ENCODE data around the gene CCDC170. TPM values are rescaled to one million over a fixed set of nuclear protein-coding genes. Genes with fewer than 3 reads are reported as not detected.
"Not testable (repeated sequence)": the region's sequence is repeated elsewhere in the genome, so short reads cannot be mapped to it uniquely, and the experiment has no call there.

CCDC170 gene, protein sequence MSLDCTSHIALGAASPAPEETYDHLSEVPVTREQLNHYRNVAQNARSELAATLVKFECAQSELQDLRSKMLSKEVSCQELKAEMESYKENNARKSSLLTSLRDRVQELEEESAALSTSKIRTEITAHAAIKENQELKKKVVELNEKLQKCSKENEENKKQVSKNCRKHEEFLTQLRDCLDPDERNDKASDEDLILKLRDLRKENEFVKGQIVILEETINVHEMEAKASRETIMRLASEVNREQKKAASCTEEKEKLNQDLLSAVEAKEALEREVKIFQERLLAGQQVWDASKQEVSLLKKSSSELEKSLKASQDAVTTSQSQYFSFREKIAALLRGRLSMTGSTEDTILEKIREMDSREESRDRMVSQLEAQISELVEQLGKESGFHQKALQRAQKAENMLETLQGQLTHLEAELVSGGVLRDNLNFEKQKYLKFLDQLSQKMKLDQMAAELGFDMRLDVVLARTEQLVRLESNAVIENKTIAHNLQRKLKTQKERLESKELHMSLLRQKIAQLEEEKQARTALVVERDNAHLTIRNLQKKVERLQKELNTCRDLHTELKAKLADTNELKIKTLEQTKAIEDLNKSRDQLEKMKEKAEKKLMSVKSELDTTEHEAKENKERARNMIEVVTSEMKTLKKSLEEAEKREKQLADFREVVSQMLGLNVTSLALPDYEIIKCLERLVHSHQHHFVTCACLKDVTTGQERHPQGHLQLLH
- total RNA-seq, result 4.7 TPM
- polyA plus RNA-seq, result 0.33 TPM

DNA sequence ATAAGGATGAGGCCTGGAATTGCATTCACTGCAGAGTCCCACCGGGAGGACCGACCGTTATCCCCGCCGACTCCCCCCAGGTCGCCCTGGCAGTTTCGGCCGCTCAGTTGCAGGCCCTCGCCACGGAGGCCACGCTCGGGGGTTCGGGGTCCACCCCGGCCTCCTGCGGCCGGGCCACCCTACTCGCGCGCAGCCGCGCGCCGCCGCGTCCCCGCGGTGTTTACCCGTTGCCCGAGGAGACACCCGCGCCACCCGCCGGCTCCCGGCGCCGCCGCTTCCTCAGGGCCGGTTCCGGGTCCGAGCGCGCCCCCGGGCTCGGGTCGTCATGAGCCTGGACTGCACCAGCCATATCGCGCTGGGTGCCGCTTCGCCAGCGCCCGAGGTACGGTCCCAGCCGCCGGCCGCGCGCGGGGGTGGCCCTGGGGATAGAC is at the start of gene CCDC170:
TSS of gene CCDC170 (plus strand) at position 214 of the 431 bp plus-strand sequence. CDS start at position 326, 112 bp downstream.
- Histone ChIP-seq H3K36me3 (ENCODE audit: insufficient read depth) (no peaks in the 10 kb centered on the region), H3K27ac (ENCODE audit: low read depth) (peak within 1 kb of the TSS; percentile 72), H3K4me3 (ENCODE audit: low read depth, low read length) (peak within 1 kb of the TSS; percentile 77), H3K4me1 (ENCODE audit: insufficient read depth) (peaks cover 3% of the 10 kb centered on the region)
- under 1% methylated on average over 58 of the region's 58 CpGs for WGBS
- DNase-seq (ENCODE audit: extremely low spot score), result no peak

DNA sequence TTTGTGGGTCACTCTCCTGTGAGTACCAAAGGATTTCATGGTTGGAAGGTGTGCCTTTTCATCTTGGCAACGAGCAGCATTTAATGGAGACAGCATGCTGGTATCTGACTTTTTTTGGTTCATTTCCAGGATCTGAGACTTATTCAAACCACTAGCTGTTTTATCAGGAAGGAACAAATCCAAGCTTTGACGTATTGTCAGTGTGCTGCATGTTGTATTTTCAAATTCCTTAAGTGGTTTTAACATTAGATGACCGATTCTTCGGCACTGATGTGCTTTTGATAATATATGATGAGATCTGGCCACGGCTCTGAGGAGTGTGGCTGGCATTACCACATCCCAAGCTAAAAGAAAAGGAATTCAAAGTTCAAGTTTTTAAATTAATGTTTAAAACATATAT is 48.3 kb upstream of the CCDC170 start:
- Histone ChIP-seq H3K4me1 (ENCODE audit: insufficient read depth) (no peaks in the 10 kb centered on the region), H3K27ac (ENCODE audit: low read depth) (no peak overlapping the region), H3K36me3 (ENCODE audit: insufficient read depth) (no peaks in the 10 kb centered on the region), H3K4me3 (ENCODE audit: low read depth, low read length) (no peak overlapping the region)
- DNase-seq (ENCODE audit: extremely low spot score), result no peak
- WGBS, result 35% methylated on average over 5 of the region's 5 CpGs

DNA sequence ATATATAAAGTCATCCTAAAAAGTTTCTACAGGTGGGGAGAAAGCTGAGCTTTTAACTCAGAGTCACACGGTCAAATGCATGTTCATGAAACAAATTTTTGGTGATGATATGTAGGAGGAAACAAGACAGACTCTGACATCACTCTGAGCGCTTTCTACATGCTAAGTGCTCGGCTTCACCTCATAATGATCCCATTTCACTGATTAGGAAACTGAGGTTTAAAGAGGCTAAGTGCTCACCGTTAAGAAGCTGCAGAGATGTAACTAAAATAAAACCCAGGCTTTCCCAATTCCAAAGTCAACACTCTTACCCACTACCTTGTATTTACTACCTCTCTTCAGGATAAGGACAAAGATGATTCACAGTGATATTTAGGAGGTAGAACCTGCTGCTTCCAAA is 46.6 kb upstream of the CCDC170 start:
- Histone ChIP-seq H3K4me3 (ENCODE audit: low read depth, low read length) (no peak overlapping the region), H3K36me3 (ENCODE audit: insufficient read depth) (no peaks in the 10 kb centered on the region), H3K27ac (ENCODE audit: low read depth) (no peak overlapping the region), H3K4me1 (ENCODE audit: insufficient read depth) (no peaks in the 10 kb centered on the region)
- DNase-seq (ENCODE audit: extremely low spot score), result no peak
- 92% methylated on average over 4 of the region's 4 CpGs for WGBS

DNA sequence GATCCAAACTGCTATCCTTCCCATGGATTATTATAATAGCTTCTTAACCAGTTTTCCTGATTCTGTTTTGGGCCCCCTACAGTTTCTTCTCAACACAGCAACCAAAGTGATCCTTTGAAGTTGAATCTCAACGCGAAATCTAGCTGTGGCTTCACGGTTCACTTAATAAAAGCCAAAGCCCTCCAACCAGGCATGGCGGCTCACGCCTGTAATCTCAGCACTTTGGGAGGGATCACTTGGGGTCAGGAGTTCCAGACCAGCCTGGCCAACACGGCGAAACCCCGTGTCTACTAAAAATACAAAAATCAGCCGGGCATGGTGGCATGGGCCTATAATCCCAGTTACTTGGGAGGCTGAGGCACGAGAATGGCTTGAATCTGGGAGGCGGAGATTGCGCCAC is 45.2 kb upstream of the CCDC170 start:
- Histone ChIP-seq H3K36me3 (ENCODE audit: insufficient read depth) (no peaks in the 10 kb centered on the region), H3K4me3 (ENCODE audit: low read depth, low read length) (no peak overlapping the region), H3K4me1 (ENCODE audit: insufficient read depth) (no peaks in the 10 kb centered on the region), H3K27ac (ENCODE audit: low read depth) (no peak overlapping the region)
- 95% methylated on average over 12 of the region's 12 CpGs for WGBS
- DNase-seq (ENCODE audit: extremely low spot score), result no peak

DNA sequence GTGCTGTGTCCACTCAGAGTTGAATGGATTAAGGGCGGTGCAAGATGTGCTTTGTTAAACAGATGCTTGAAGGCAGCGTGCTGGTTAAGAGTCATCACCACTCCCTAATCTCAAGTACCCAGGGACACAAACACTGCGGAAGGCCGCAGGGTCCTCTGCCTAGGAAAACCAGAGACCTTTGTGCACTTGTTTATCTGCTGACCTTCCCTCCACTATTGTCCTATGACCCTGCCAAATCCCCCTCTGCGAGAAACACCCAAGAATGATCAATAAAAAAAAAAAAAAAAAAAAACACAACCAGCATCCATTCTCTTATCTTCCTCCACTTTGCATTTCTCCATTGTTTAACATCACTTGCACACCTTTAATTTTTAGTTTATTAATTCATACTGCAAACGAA is 42.9 kb upstream of the CCDC170 start:
- 43% methylated on average over 6 of the region's 6 CpGs for WGBS
- not testable (repeated sequence) for H3K27ac ChIP-seq (ENCODE audit: low read depth)
- peak overlapping the region; percentile 55 for H3K4me3 ChIP-seq (ENCODE audit: low read depth, low read length)

DNA sequence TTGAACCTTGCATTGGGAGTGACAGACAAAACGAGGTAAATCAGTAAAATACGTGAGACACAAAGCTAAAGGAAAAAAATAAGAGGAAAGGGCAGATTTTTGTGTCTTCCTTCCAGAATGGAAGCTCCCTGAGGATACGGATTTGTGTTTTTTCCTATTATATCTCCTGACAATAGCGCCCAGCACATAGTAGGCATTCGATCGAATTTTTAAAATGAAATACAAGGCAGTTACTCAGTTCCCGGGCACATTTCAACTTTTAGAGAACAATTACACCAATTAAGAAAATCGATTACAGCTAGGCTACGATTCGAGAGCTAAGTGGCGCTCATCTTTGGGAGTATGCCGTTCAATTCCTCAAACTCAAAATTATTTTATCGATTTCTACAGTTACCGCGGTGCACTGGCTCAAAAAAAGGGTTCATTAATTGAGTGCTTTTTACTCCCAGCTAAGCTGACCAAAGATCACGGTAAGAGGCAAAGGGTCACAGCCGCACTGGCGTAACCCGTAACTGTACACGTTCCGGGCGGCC is 42.3 kb upstream of the CCDC170 start:
- H3K27ac ChIP-seq (ENCODE audit: low read depth), result no peak overlapping the region
- DNase-seq (ENCODE audit: extremely low spot score), result no peak
- no peaks in the 10 kb centered on the region for H3K4me1 ChIP-seq (ENCODE audit: insufficient read depth)
- peak overlapping the region; percentile 55 for H3K4me3 ChIP-seq (ENCODE audit: low read depth, low read length)
- 1% methylated on average over 22 of the region's 22 CpGs for WGBS
- H3K36me3 ChIP-seq (ENCODE audit: insufficient read depth), result no peaks in the 10 kb centered on the region

More for the DNA sequence above, 42.9 kb upstream of the CCDC170 start:
- H3K4me1 ChIP-seq (ENCODE audit: insufficient read depth); H3K36me3 ChIP-seq (ENCODE audit: insufficient read depth); DNase-seq (ENCODE audit: extremely low spot score): not testable (repeated sequence)

DNA sequence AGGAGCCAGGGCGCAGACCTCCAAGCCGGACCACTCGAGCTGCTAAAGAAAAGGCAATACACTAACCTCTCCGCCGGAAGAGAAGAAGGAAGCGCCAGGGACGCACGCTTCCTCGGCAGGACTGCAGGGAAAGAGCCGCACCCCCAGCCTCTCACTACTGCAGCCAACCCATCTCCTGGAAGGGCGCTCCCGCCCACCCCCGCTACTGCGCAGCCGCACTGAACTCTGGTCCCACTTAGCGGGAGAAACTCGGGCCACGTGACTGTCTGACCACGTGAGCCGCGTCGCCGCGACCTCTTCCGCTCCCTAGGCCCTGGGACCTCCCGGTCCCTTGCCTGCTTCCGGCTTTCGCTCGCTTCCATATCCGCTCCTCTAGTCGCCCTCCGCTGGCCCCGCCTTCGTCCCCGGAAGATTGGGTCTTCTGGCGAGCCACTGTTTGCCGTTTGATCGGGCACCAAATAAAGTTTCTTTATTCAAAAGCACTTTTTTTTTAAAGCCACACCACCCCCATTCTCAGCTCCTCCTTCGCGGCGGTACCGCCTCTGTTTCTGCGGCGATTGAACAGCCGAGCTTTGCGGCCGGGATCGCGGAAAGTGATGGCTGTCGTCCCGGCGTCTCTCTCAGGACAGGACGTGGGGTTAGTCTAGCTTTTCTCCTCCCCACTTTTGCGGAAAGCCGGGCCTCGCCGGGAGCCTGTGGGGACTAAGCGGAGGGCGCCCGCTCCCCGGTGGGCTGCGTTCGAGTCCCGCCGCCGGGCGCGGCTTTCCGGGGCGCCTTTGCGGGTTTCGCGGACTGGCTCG is 41.7 kb upstream of the CCDC170 start, which contains the start of gene RMND1:
TSS of gene RMND1 (minus strand) at position 177 of the 800 bp plus-strand sequence. CDS start 6,315 bp downstream, outside the sequence.
- H3K27ac ChIP-seq (ENCODE audit: low read depth), result peak within 1 kb of the TSS; percentile 77
- H3K4me1 ChIP-seq (ENCODE audit: insufficient read depth), result no peaks in the 10 kb centered on the region
- DNase-seq (ENCODE audit: extremely low spot score), result peak; percentile 99
- peak within 1 kb of the TSS; percentile 88 for H3K4me3 ChIP-seq (ENCODE audit: low read depth, low read length)
- H3K36me3 ChIP-seq (ENCODE audit: insufficient read depth), result no peaks in the 10 kb centered on the region
- WGBS, result under 1% methylated on average over 74 of the region's 74 CpGs

DNA sequence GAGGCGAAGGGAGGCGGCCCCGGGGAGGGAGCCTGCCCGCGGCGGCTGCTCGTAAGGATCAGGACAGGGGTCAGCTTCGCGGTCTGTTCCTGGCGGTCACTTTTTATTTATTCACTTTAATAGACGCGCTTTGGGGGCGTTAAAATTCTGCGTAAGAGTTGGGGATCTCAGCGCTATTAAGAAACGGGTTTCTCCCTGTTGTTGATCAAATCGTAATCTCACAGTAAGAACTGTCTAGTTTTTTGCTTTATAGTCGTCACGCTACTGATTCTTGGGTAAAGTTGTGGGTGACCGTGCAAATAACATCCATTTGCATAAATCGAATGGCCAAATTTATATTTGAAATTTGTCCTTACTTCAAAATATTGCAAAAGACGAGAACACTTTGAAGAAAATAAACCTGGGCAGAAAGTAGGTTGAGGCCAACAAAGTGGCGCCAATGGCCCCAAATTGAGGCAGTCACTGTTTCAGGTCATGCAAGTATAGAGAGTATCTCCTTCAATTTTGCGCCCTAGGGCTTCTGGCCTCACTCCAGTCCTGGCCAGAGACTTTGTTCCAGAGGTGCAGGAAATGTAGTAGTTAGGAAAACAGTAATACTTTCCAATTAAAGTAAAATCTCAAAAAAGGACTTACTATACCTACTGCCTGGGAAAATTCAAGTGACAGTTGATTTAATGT is 40.9 kb upstream of the CCDC170 start:
- no peak for DNase-seq (ENCODE audit: extremely low spot score)
- Histone ChIP-seq H3K4me3 (ENCODE audit: low read depth, low read length) (peak overlapping the region; percentile 88), H3K36me3 (ENCODE audit: insufficient read depth) (no peaks in the 10 kb centered on the region), H3K4me1 (ENCODE audit: insufficient read depth) (no peaks in the 10 kb centered on the region), H3K27ac (ENCODE audit: low read depth) (peak overlapping the region; percentile 77)
- WGBS, result under 1% methylated on average over 24 of the region's 24 CpGs

DNA sequence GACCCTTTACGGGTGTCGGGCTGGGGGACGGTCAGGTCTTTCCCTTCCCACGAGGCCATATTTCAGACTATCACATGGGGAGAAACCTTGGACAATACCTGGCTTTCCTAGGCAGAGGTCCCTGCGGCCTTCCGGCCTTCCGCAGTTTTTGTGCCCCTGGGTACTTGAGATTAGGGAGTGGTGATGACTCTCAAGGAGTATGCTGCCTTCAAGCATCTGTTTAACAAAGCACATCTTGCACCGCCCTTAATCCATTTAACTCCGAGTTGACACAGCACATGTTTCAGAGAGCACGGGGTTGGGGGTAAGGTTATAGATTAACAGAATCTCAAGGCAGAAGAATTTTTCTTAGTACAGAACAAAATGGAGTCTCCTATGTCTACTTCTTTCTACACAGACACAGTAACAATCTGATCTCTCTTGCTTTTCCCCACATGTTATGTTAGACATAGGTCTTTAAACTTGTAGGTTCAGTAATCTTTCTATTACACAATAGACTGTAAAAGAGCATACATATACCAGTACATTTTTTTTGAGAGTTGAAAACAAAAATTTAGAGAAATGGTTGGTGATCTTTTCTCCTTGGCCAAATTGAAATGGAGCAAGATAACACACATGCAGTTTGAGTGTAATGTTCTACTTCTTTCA is 37.9 kb upstream of the CCDC170 start:
- WGBS, result 61% methylated on average over 7 of the region's 10 CpGs
- not testable (repeated sequence) for H3K27ac ChIP-seq (ENCODE audit: low read depth); H3K4me3 ChIP-seq (ENCODE audit: low read depth, low read length); DNase-seq (ENCODE audit: extremely low spot score); H3K36me3 ChIP-seq (ENCODE audit: insufficient read depth); H3K4me1 ChIP-seq (ENCODE audit: insufficient read depth)

DNA sequence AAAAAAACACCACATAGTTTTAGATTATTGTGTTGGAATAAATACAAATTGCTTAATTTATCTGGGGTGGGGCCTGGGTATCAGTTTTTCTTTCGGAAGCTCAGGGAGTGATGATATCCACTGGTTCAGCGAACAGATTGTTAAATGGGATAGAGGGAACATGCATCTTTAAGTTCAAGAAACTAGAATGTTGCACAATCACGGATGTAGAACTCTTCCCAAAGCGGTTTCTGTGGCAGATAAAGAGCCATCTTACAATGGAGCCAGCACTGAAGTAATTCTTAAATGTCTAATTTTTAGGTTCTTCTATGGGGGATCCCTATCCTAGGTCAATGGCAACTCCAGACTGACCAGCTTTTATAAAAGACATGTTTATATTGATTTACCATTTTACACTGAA is 32.1 kb upstream of the CCDC170 start:
- Histone ChIP-seq H3K36me3 (ENCODE audit: insufficient read depth) (peaks cover 4% of the 10 kb centered on the region), H3K4me1 (ENCODE audit: insufficient read depth) (no peaks in the 10 kb centered on the region), H3K27ac (ENCODE audit: low read depth) (no peak overlapping the region), H3K4me3 (ENCODE audit: low read depth, low read length) (no peak overlapping the region)
- DNase-seq (ENCODE audit: extremely low spot score), result no peak
- WGBS, result 88% methylated on average over 4 of the region's 4 CpGs

DNA sequence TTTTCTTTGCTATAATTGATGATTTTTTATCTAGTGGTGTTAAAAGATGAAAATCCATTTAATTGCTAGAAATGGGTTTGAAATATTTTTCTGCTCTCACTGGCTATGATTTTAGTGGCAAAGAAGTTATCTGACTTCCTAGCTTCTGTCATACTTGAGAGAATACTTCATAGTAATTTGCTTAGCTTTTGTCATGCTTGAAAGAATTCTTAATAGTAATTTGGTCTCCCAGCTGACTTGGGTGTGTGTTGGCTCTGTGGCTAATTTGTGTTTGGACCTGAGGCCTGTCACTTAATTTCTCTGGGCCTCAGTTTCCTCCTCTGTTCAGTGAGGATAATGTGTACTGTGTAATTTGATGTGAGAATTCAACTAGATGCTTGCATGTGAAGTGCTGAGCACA is 29.1 kb upstream of the CCDC170 start:
- no peak for DNase-seq (ENCODE audit: extremely low spot score)
- Histone ChIP-seq H3K4me1 (ENCODE audit: insufficient read depth) (no peaks in the 10 kb centered on the region), H3K36me3 (ENCODE audit: insufficient read depth) (peaks cover 4% of the 10 kb centered on the region), H3K27ac (ENCODE audit: low read depth) (no peak overlapping the region), H3K4me3 (ENCODE audit: low read depth, low read length) (no peak overlapping the region)

DNA sequence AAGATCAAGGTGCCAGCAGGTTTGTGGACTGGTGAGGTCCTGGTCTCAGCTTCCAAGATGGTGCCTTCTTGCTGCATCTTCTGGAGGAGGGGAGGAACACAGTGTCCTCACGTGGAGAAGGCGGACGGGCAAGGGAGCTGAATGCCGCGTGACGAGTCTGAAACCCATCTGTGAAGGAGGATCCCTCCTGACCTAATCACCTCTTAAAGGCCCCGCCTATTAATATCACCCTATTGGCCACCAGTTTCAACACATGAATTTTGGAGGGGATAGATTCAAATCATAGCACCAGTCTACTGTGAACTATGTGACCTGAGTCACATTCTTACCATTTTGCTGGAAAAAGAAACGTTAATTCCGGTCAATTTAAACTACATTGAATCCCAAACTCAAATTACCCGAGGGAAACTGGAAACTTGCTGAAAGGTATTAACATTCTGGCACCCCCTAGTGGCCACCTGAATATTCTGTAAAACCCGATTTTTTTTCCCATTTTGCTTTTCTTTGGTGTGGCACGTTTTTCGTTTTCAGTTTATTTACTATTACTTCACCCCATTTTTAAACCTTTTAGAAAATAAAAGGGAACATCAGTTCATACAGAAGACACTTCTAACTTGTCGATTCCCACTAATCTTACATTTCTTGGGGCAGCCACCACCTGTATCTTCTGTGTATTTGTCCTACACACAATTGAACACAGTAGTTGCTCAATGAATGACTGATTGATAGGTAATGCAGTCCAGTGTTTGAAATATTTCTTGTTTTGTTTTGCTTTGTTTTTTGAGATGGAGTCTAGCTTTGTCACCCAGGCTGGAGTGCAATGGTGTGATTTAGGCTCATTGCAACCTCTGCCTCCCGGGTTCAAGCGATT is 17.9 kb upstream of the CCDC170 start:
- Histone ChIP-seq H3K4me1 (ENCODE audit: insufficient read depth) (no peaks in the 10 kb centered on the region), H3K36me3 (ENCODE audit: insufficient read depth) (no peaks in the 10 kb centered on the region), H3K27ac (ENCODE audit: low read depth) (no peak overlapping the region), H3K4me3 (ENCODE audit: low read depth, low read length) (no peak overlapping the region)
- 39% methylated on average over 16 of the region's 16 CpGs for whole genome bisulfite sequencing
- DNase-seq (ENCODE audit: extremely low spot score), result no peak

Data from urinary bladder (tissue), 4 donors.